Adrenal gland (tissue), 12 donors: ENCODE measurements around the gene SLC25A34. TPM values are rescaled to one million over a fixed set of nuclear protein-coding genes. Genes with fewer than 3 reads are reported as not detected.

ENCODE experiments used
- DNase-seq, 7 donors: peaks; one replicate each; pipeline ENCODE4 v3.0.0-alpha.2; 2019 to 2020
- H3K27ac ChIP-seq, 5 donors: fragments of 200-600 bp; sonication (generic) in 4 of 5; 1 replicate in 3 of 5; 2 replicates in 2 of 5; pipeline versions ENCODE4 v1.5.1 to v1.8.0; 2016 to 2020; ENCODE audit warnings: mild to moderate bottlenecking in 1 of 5
- H3K27me3 ChIP-seq: fragments of 200-600 bp; 2 replicates; pipeline ENCODE4 v1.8.0; 2021
- H3K36me3 ChIP-seq, 2 donors: fragments of 200-600 bp; replicated peaks in 1 of 2; 1 replicate in 1 of 2; 2 replicates in 1 of 2; pipeline versions ENCODE4 v1.5.1 to v1.8.0; 2018 to 2022
- H3K4me1 ChIP-seq, 2 donors: fragments of 200-600 bp; replicated peaks in 1 of 2; 1 replicate in 1 of 2; 2 replicates in 1 of 2; pipeline versions ENCODE4 v1.5.1 to v1.8.0; 2018 to 2021
- H3K4me3 ChIP-seq, 4 donors: fragments of 200-600 bp; sonication (generic) in 3 of 4; one replicate each; pipeline ENCODE4 v1.5.1; 2016 to 2018
- H3K9me3 ChIP-seq, 3 donors: fragments of 200-600 bp; sonication (generic) in 1 of 3; replicated peaks in 1 of 3; 1 replicate in 2 of 3; 2 replicates in 1 of 3; pipeline versions ENCODE4 v1.5.1 to v1.8.0; 2016 to 2021
- POLR2A ChIP-seq, 2 donors: fragments of 450-650 bp; IDR thresholded peaks; one replicate each; pipeline ENCODE4 v1.6.1; 2017; ENCODE audit warnings: antibody characterized with exemption in 2 of 2, mild to moderate bottlenecking in 2 of 2, moderate library complexity in 1 of 2
- WGBS, 4 donors: extraction: QIAGEN DNeasy Blood & Tissue Kit in 2 of 4; methylation state at CpG; one replicate each; pipeline versions ENCODE4 v1.1.5 to v1.1.7; 2013 to 2017; 5-methylcytosine and 5-hydroxymethylcytosine counted together
- intact Hi-C, 2 donors: fragments of 100-400 bp; cut with DNase I; formaldehyde crosslinking; loops; one replicate each; pipeline versions ENCODE4 v1.14.1 to v1.15.0; 2022 to 2023
- polyA plus RNA-seq, 3 donors: library from polyadenylated mRNA; stranded (reverse); fragments of 200-250 nt in 2 of 3; fragments of 350-450 nt in 1 of 3; fragmentation: Illumina TruSeq in 1 of 3; extraction: RNeasy Lipid Tissue Mini Kit (QIAGEN cat#74804) in 1 of 3; gene quantifications; one replicate each; pipeline ENCODE4 v1.2.3, GENCODE V29; 2013 to 2014
- total RNA-seq, 9 donors: library from RNA; depleted of rRNA in 4 of 9; stranded (reverse); fragments of >200 nt in 4 of 9; fragments of 120-200 nt in 1 of 9; fragmentation: NEBNext Ultra II Directional in 1 of 9; extraction: Animal tissue kit (Norgen Biotek cat#: 25700) in 1 of 9; gene quantifications; one replicate each; pipeline versions ENCODE4 v1.1.0 to v1.2.4, GENCODE V29; 2013 to 2023
- TF ChIP-seq, protein P1 (sequence below), 6 experiments: fragments of 450-650 bp in 4 of 6; fragments of 200-600 bp in 2 of 6; sonication (generic) in 1 of 6; IDR thresholded peaks; 1 replicate in 5 of 6; 2 replicates in 1 of 6; pipeline versions ENCODE4 v1.5.1 to v1.8.0; 2016 to 2021; ENCODE audit warnings: antibody characterized with exemption in 6 of 6, mild to moderate bottlenecking in 2 of 6, moderate library complexity in 1 of 6
- donor health status: healthy with polysubstance abuse.
- donor health status: Bipolar disorder and iron deficiency.
- donor health status: DM: yes; HTN: yes; CAD: no.
- donor health status: DM: no; HTN: no; CAD: no.
- donor health status: DM: no; HTN: no; CAD: no.
- donor health status: DM: yes; HTN: yes; CAD: no.

SLC25A34 gene
- total and polyA plus RNA-seq, 12 donors = 0.44 to 12.3 (median 5.7) TPM

DNA sequence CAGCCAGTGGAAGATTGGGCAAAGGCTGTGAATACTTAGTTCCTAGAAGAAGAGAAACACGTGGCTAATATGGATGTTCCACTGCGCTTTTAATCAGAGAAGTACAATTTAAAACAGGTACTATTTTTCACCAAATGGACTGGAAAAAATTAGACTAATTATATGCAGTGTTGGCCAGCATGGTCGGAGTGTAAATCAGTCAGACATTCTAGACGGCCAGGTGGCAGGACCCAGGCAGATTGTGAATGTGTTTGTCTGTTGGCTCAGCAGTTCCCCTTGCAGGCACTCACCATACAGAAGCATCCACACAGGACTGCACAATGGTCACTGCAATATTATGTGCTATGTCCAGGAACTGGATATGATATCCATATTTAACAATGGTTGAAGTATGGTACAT lies 23.9 kb upstream of the SLC25A34 start:
- H3K9me3 ChIP-seq = no peaks in the 10 kb centered on the region
- H3K36me3 ChIP-seq = peaks cover 0 to 15% of the 10 kb centered on the region in 2 donors
- peaks cover 8 to 15% of the 10 kb centered on the region in 2 donors for H3K4me1 ChIP-seq
- DNase-seq = no peak
- 78 to 82% (median 80%) methylated on average over 4 of the region's 4 CpGs for WGBS, 4 donors
- H3K4me3 ChIP-seq = no peak overlapping the region
- intact Hi-C loops = no loop called here
- no peak overlapping the region for H3K27ac ChIP-seq
- TF ChIP-seq, protein P1, sequence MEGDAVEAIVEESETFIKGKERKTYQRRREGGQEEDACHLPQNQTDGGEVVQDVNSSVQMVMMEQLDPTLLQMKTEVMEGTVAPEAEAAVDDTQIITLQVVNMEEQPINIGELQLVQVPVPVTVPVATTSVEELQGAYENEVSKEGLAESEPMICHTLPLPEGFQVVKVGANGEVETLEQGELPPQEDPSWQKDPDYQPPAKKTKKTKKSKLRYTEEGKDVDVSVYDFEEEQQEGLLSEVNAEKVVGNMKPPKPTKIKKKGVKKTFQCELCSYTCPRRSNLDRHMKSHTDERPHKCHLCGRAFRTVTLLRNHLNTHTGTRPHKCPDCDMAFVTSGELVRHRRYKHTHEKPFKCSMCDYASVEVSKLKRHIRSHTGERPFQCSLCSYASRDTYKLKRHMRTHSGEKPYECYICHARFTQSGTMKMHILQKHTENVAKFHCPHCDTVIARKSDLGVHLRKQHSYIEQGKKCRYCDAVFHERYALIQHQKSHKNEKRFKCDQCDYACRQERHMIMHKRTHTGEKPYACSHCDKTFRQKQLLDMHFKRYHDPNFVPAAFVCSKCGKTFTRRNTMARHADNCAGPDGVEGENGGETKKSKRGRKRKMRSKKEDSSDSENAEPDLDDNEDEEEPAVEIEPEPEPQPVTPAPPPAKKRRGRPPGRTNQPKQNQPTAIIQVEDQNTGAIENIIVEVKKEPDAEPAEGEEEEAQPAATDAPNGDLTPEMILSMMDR (IDR thresholded peaks at IDR 0.05) = no peak
- TF ChIP-seq POLR2A (IDR thresholded peaks at IDR 0.05) = no peak
- H3K27me3 ChIP-seq = no peaks in the 10 kb centered on the region

DNA sequence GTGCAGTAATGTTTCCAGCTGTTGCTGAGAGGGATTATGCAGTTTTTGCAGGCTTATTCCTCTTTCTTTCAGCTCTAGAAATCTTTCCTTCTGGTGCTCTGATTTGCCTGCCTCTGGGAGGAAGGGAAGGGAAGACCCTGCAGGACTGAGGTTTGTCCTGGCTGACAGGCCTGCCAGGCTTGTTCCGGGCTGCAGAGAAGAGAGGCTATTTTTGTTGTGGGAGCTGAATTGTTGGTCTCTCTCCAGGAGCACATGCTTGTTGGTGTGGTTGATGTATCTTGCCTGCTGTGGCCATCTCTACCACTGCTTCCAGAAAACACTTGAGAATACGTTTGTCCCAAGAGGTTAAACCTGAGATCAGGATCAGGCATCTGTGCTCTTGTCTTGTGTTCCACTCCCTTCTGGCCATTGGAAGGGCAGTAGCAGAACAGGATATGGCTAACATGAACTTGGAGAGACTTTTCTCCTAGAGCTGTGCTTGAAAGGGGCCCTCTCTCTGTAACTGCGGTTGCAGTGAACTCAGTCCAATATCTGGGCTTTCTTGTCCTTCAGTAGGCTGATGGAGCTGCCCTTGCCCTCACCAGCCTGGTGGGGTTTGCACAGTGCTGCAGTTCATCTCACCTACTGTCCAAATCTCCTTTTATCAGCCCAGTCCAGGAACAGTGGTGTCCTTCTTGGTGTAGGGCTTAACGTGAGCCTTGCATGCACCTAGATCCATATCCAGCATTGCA lies 21.5 kb upstream of the SLC25A34 start:
- no peak overlapping the region for H3K4me3 ChIP-seq
- WGBS, 4 donors = 45 to 68% (median 57%) methylated on average over 3 to 4 of the region's 4 CpGs
- intact Hi-C loops = no loop called here
- H3K9me3 ChIP-seq = no peaks in the 10 kb centered on the region
- TF ChIP-seq, protein P1 (IDR thresholded peaks at IDR 0.05) = no peak
- no peak for TF ChIP-seq POLR2A (IDR thresholded peaks at IDR 0.05)
- no peak for DNase-seq
- H3K27ac ChIP-seq = peak overlapping the region in 2 of 5 donors; percentile 21 to 49
- H3K27me3 ChIP-seq = no peaks in the 10 kb centered on the region
- H3K4me1 ChIP-seq = peaks cover 8 to 18% of the 10 kb centered on the region in 2 donors
- H3K36me3 ChIP-seq = peaks cover 0 to 38% of the 10 kb centered on the region in 2 donors

DNA sequence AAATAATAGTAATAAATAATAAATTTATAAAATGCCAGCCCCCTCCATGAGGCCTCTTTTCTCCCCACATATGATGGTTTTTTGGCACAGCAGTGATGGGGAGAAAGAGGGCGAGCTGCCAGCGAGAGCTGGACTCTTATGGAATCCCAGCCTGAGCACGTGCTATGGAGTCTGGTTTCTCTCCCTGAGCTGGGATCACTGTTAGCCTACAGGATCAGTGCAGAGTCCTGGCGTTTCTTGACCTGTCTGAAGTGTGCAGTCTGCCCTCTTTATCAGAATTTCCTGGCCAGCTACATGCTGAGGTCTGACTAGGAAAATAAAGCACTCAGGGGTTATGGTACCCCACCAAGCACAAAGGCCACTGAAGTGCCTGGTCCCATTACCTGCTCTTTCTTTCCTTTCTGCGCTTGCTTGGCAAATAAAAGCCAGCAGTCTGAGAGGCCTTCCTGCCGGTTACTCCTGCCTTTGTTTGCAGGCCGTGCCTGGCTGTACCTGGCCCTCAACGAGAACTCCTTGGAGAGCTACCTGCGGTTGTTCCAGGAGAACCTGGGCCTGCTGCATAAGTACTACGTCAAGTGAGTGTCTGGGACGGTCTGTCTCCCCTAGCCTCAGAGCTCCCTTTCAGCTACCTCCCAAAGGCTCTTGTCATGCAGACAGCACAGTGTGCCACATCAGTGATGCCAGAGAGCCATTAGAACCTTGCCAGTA lies 18.5 kb upstream of the SLC25A34 start:
- H3K27me3 ChIP-seq = no peaks in the 10 kb centered on the region
- no peak for DNase-seq
- no peaks in the 10 kb centered on the region for H3K9me3 ChIP-seq
- H3K36me3 ChIP-seq = peaks cover 0 to 65% of the 10 kb centered on the region in 2 donors
- 89 to 94% (median 92%) methylated on average over 7 to 11 of the region's 11 CpGs for WGBS, 4 donors
- peak overlapping the region in 2 of 5 donors; percentile 34 to 67 for H3K27ac ChIP-seq
- no peak for TF ChIP-seq POLR2A (IDR thresholded peaks at IDR 0.05)
- TF ChIP-seq, protein P1 (IDR thresholded peaks at IDR 0.05) = no peak
- H3K4me1 ChIP-seq = peaks cover 8 to 18% of the 10 kb centered on the region in 2 donors
- intact Hi-C loops = no loop called here
- H3K4me3 ChIP-seq = no peak overlapping the region

DNA sequence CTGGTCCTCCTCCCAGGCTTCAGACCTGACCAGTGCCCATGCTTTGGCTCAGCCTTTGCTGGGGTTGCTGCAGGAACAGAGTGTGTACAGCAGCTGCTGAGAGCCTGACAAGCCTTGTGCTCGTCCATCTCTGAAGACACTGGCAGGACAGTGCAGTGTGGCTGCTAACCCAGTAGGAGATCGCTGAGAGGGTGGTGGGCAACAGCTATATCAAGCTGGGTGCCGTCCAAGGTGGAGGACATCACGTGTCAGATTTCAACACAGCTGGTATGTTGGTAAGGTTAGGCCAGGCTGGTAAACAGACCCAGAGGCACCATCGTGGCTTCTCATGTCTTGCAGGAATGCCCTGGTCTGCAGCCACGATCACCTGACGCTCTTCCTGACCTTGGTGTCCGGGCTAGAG lies 17.9 kb upstream of the SLC25A34 start:
- Histone ChIP-seq H3K27ac (peak overlapping the region in 2 of 5 donors; percentile 34 to 67), H3K36me3 (peaks cover 0 to 71% of the 10 kb centered on the region in 2 donors), H3K4me3 (no peak overlapping the region), H3K9me3 (no peaks in the 10 kb centered on the region), H3K27me3 (no peaks in the 10 kb centered on the region), H3K4me1 (peaks cover 8 to 18% of the 10 kb centered on the region in 2 donors)
- intact Hi-C loops = no loop called here
- DNase-seq = peak in 6 of 7 donors; percentile 21 to 77 (median 62)
- TF ChIP-seq, protein P1 (IDR thresholded peaks at IDR 0.05) = no peak
- TF ChIP-seq POLR2A (IDR thresholded peaks at IDR 0.05) = no peak
- 68 to 82% (median 69%) methylated on average over 4 to 8 of the region's 8 CpGs; no CpG with 5 or more reads in 1 of the 4 donors for WGBS, 4 donors
